H1 (cell line): Measurements from ENCODE around the gene ZBTB33. TPM values are rescaled to one million over a fixed set of nuclear protein-coding genes. Genes with fewer than 3 reads are reported as not detected.

ENCODE experiments used
- CEBPB ChIP-seq: IDR thresholded peaks from 2 replicates; pipeline ENCODE4 v1.6.1; 2012; ENCODE audit warnings: low read depth, low read length
- JUN ChIP-seq: IDR thresholded peaks from 2 replicates; pipeline ENCODE4 v1.6.1; 2011; ENCODE audit warnings: low read depth, mild to moderate bottlenecking, improper control_type of control experiment, low read length
- RXRA ChIP-seq: IDR thresholded peaks from 2 replicates; pipeline ENCODE4 v1.6.1; 2011; ENCODE audit warnings: low read depth, mild to moderate bottlenecking, low read length, moderate library complexity; ENCODE audit not compliant: insufficient read depth
- SIN3A ChIP-seq, 2 experiments: IDR thresholded peaks in 1 of 2; conservative IDR thresholded peaks in 1 of 2; 2 replicates each; pipeline ENCODE4 v1.6.1; 2011 to 2012; ENCODE audit warnings: low read length in 2 of 2, improper control_type of control experiment in 1 of 2, low read depth in 1 of 2, mild to moderate bottlenecking in 1 of 2
- SIRT6 ChIP-seq: IDR thresholded peaks from one replicate; pipeline ENCODE4 v1.7.1; 2012; ENCODE audit warnings: low read length, inconsistent platforms
- TAF7 ChIP-seq: optimal IDR thresholded peaks from 2 replicates; pipeline ENCODE3; 2011; ENCODE audit warnings: low read depth, mild to moderate bottlenecking, inconsistent platforms, low read length, moderate library complexity, borderline replicate concordance
- polyA plus RNA-seq, 7 experiments: library from polyadenylated mRNA; depleted of rRNA in 3 of 7; stranded (reverse) in 5 of 7; unstranded in 2 of 7; fragments of >200 nt in 5 of 7; fragments of 200-250 nt in 2 of 7; gene quantifications; 1 replicate in 5 of 7; 2 replicates in 1 of 7; 4 replicates in 1 of 7; pipeline versions ENCODE4 v1.2.1 to v1.2.3, GENCODE V29; 2011 to 2013; ENCODE audit warnings: missing spikeins in 2 of 7, mixed read lengths in 2 of 7
- total RNA-seq: library from RNA; stranded (reverse); fragmentation: NEBNext Ultra II Directional; extraction: Animal tissue kit (Norgen Biotek cat#: 25700); gene quantifications from 2 replicates; pipeline ENCODE4 v1.2.1, GENCODE V29; 2021

Gene ZBTB33
- total and polyA plus RNA-seq, 2 of the 8 experiments (the other 6 are each of a cell fraction or from before 2014, with no cell fraction given): 3.4 to 14.9 TPM

DNA sequence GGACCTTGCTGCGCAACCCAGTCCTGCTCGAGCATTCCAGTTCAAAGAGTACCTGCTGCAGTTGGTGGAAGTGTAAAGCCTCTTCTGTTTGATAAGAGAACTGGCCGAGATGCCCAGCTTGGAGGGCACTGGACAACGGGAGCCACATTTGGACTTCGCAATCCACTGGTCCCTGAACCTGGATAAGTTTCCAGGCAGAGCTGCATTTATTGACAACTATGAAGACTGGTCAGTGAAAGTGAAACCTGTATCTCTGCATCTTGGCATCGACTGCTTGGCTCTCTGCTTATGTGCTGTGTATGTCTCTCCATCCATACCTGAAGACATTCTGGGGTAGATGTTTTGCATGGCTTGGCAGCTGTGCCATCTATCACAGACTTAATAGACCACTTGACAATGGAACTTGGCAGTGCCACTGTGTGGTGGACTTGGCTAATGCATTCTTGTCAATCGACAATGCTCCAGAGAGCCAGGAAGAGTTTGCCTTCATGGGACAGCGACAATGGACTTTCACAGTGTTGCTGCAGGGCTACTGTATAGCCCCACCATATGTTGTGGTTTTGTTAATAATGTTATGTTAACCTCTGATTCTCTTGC lies 43.5 kb upstream of the ZBTB33 start (continued):
- TF ChIP-seq TAF7: no peak
- TF ChIP-seq CEBPB: no peak
- no peak for TF ChIP-seq SIRT6
- TF ChIP-seq SIN3A (conservative IDR thresholded peaks at IDR 0.05 in 1 of 2, IDR thresholded peaks at IDR 0.05 in 1 of 2; ENCODE audit: low read depth in 1 of 2, low read length in 2 of 2): no peak
- no peak for TF ChIP-seq JUN
- no peak for TF ChIP-seq RXRA
